Measurements from ENCODE around the gene CRYGB.

- no peak for TF ChIP-seq ELF4 (IDR thresholded peaks at IDR 0.05)
- TF ChIP-seq FOXK2 (IDR thresholded peaks at IDR 0.05), result no peak
- TF ChIP-seq ZNF384 (IDR thresholded peaks at IDR 0.05), result no peak
- TF ChIP-seq LEF1 (IDR thresholded peaks at IDR 0.05; ENCODE audit: borderline replicate concordance), result no peak
- TF ChIP-seq BHLHE40 (IDR thresholded peaks at IDR 0.05; ENCODE audit: borderline replicate concordance), result no peak
- TF ChIP-seq NFRKB (IDR thresholded peaks at IDR 0.05), result no peak
- no peak for TF ChIP-seq SUZ12 (IDR thresholded peaks at IDR 0.05)
Observed at GRCh38 chr2:208186893-208187292, 40.9 kb upstream of the CRYGB start.

Data from HEK293T (cell line).